M059J (cell line): ENCODE measurements around the gene MGMT. TPM values are rescaled to one million over a fixed set of nuclear protein-coding genes. Genes with fewer than 3 reads are reported as not detected.

Source experiments
- DNase-seq: peaks from one replicate; pipeline ENCODE4 v3.0.0-alpha.2; 2012; ENCODE audit warnings: low read depth
- total RNA-seq: library from RNA; depleted of rRNA; stranded (reverse); fragments of >200 nt; shearing (Covaris generic); gene quantifications from 2 replicates; pipeline ENCODE4 v1.2.3, GENCODE V29; 2014

The MGMT gene
- total RNA-seq, 1 experiment from 2014 or later, result not detected

GRCh38 chr10:129792141-129792540 is 325.1 kb downstream of the MGMT start:
- no peak for DNase-seq

DNA sequence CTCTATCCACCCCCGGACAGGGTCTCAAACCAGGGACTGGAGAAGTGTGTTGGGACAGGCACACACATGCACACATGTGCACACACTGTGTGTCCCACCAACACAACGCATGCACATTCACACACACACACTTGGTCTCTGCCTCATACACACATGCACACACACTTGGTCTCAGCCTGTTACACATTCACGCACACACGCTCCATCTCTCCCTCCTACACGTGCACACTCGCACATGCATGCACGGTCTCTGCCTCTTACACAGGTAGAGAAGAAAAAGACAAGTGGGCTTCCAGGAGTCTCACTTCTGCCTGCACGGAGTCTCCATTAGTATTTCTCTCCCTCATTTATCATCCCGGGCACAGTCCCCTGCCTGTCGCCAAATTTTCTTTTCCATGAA is 325.8 kb downstream of the MGMT start:
- DNase-seq, result no peak

GRCh38 chr10:129793479-129793878 is 326.4 kb downstream of the MGMT start:
- no peak for DNase-seq

- no peak for DNase-seq
Observed at GRCh38 chr10:129793996-129794395, 327.0 kb downstream of the MGMT start.

DNA sequence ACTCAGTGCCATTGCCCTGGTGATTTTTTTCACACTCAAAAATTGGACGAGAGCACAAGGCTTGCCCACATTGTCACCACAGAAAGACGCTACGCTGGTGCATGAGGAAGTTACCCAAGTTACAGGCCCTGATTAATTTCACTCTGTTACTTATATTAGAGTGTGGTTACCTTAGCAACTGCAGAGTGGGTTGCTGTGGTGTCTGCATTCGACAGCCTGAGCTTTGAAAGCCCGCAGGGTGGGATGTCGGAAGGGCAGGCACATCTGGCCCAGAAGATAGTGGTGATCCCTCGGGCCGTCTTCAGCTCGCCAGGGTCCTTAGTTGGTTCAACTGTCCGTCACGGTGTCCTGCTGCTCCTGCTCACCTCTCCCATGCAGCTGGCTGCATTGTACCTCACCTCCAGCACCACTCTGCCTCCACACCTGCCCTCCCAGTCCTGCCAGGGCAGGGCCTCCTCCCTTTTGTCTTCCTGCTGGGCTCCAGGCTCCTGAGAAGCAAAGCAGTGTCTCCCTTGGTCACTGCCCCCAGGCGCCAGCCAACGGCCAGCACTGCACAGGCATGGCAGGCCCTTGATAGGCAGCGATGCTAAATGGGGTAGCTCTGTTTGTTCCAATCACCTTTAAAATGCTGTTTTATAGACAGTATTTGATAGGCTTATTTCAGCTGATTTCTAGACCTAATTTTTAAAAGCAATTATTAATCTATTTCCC is 329.8 kb downstream of the MGMT start:
- DNase-seq, result no peak

DNA sequence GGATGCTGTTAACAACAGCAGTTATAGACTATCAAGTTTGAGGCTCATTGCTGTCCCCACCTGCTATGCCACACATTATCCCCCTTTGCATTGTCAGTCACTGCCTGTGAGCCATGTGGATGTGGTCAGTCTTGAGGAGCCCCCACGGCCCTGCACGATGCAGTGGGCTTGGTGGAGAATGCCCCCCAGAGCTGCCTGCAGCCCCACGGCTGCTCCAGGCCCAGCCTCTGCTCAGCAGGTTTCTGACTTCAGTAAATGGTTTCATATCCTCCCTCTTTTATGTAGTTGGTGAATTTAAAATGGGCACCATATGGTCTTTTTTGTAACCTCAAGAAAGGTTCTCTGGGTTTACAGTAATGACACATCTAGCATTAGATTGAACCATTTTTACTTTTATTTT is 332.9 kb downstream of the MGMT start:
- DNase-seq, result no peak

DNA sequence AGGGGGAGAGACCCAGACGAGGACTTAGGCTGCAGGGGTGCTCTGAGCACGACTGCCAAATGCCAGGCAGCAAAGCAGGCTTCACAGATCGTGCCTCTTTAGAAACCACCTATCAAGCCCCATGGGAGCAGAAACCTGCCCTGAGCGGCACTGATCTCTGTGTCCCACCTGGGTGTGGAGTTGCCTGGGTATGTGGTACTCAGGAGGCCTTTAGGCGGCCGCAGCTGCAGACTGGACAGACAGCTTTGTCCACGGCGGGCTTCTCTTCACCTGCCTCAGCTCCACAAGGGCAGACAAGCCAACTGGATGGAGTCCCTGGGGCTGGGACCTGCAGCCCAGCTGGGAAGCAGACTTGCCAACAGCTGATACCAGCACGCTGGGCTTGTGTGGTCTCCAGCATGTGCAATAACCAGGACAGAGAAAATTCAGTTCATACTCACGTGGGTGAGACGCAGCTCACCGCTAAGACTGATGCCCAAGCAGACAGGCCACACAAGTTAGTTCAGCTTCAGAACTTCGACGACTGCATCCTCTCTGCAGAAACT is 333.8 kb downstream of the MGMT start:
- DNase-seq, result no peak

DNA sequence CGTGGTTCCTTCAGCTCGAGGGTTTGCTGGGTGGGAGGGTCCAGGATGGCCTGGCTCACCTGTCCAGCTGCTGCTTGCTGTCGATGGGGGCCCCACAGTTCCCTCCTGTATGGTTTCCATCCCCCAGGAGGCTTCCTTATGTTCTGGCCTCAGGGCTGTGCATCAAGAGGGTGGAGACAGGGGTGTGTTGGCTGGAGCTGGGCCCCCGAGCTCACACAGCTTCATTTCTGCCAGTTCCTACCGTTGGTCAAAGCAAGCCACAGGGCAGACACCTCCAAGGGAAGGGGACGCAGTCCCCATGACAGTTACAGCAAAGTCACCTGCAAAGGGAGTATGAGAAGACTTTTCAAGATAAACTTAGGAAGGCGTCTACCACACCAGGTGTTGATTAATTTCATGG is 340.2 kb downstream of the MGMT start:
- no peak for DNase-seq

DNA sequence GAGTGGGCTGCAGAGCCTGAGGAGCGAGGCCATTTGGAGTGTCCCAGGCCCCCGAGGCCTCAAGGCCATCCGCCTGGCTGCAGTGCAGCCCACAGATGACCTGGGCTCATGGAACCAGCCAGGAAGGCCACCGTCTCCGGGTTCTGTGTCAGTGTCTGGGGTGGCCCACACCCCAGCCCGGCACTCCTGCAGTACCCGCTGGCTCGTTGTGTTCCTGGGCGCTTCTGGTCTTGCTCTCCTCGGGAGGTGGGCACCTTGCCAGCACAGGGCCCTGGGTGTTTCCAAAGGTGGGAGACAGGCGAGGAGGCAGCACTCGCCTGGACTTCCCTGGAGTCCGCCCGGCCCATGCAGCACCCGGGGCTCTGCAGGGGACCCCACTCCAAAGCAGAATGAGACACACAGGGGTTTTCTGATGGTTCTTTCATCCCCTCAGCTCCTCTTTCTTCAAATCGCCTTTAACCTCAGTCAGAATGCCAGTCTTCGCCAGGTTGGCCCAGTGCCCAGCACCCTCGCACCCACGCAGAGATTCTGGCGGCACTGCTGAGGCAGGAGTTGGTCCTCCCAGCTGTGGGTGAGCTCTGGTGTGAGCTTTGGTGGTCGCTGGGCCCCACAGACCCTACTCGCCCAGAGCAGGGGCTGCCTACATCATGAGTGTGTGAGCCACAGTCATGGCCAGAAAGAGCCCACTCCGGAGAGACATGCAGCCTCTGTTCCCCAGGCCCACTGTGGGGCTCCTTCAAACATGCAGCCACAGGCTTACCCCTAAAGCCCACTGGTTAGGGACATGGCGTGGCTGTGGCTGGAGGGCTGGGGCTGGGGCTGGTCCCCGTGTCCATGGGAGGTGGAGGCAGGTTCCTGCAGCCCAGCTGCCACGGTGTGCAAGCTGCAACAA is 341.3 kb downstream of the MGMT start:
- DNase-seq, result no peak

- no peak for DNase-seq
Observed at GRCh38 chr10:129809431-129809830, 342.4 kb downstream of the MGMT start.

GRCh38 chr10:129809841-129810240 is 342.8 kb downstream of the MGMT start:
- no peak for DNase-seq

GRCh38 chr10:129811208-129811607 is 344.2 kb downstream of the MGMT start:
- no peak for DNase-seq

DNA sequence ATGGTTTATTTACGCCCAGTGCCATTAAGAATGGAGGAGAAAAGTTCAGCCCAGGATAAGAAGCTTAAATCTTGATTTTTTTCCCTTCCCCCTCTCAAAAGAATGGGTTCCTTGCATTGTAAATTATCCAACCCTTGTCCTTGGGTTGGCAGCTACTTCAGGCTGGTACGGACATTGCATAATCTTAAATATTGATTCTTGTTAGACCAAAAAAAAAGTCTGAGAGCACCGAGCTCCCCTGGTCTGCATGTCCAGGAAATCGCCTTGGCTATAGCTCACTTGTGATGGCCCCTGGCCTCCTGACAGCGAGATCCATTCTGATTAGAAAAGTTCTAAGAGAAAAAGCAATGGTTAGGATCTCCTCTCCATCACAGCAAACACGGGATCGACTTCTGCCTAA is 345.4 kb downstream of the MGMT start:
- DNase-seq, result no peak

DNA sequence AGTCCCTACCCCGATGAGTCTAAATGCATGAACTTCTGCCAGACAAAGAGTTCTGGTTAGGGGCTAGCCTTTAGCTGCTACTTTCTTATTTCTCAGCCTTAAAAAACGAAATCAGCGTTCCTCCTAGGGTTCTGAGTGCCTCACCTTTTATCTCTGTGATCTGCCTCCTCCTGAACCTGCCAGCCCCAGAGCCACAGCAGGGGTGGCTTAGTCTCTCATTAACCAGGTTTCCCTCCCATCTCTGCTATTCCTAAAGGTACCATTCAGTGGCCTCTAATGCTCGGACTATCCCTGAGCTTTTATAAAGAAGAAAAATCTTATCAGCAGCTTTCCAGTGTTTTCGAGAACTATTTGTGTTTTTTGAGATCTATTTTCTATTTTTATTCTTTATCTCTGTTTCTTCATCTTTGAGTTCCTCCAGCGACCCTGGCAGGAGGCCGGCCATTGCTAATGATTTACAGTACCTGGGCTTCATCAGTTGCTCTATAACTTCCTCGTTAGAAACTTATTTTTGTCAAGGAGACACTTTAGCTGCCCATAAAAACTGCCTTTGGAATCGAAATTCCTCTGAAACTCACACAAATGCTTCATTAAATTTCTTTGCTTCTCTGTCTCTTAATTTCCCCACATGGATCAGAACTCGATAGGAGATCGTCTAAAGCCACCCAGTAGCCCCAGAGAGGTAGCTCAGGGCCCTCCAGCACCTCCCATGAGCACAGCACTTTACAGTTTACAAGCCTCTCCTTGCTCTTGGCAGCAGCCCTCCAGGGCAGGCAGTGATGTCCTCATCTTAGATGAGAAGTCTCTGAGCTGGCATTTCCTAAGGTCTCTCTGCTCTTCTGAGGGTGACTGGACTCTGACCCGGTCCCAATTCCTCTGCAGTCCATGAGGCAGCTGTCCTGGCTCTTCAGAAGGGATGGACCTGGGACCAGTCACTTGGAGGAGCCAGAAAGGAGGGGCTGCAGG is 347.9 kb downstream of the MGMT start:
- DNase-seq, result no peak

GRCh38 chr10:129815898-129816655 is 349.0 kb downstream of the MGMT start:
- DNase-seq, result no peak

- no peak for DNase-seq
Observed at GRCh38 chr10:129816656-129817045, 349.6 kb downstream of the MGMT start.
